GM19455 (cell line): ENCODE measurements around the gene ADAMTS20.
"Not testable (repeated sequence)": the region's sequence is repeated elsewhere in the genome, so short reads cannot be mapped to it uniquely, and the experiment has no call there.

Experiments
- ATAC-seq: cut with Tn5 transposase; IDR thresholded peaks from one replicate; pipeline ENCODE4 v1.9.1; 2021; ENCODE audit not compliant: unreplicated experiment

The ADAMTS20 gene

DNA sequence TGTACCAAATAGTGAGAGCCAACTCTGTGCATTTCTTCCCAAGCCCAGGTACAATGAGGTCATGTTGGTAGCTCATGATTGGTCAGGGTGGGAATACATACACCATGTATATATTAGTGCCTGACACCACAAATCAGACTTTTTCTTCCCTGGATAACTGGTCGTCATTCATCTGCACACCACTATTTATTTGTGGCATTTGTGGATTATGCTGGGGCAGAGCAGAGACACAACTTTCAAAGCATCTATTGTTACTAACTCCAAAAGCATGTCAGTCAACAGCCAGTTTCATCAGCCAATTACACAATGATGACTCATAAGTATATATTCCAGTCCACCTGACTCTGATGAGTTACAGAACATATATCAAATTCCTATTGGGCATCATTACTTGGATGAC is 181.7 kb downstream of the ADAMTS20 start:
- ATAC-seq = no peak

DNA sequence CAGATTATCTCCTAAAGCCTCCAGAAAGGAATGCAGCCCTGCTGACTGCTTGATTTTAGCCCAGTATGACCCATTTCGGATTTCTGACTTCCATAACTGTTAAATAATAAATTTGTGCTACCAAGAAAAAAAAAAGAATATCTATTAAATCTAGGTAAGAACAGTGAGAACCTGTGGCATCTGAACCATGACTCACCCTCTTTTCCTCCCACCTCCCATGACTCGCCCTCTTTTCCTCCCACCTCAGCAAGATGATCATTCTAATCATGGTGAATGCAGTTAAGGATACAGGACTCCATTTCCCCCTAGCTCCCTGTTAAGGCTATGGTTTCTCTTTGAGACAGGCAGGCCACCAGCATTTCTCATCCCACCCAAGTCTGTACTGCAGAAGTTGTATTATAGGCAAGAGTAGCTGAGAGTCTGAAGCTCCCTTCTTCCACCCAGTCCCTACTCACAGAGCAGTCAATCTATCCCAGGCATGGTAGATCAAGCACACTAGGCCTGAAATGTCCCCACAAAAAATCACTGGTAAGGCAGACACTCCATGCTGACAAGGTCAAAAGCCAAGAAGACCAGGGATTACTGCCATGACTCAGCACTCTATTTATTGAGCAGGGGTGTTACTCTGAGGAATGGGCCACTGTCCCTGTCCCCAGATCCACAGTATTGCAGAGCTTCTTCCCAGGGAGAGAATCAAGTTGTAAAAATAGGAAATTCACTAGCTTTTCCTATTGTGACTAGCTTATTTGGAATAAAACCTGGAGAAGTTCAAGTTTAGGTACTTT is 188.9 kb downstream of the ADAMTS20 start:
- ATAC-seq = no peak

DNA sequence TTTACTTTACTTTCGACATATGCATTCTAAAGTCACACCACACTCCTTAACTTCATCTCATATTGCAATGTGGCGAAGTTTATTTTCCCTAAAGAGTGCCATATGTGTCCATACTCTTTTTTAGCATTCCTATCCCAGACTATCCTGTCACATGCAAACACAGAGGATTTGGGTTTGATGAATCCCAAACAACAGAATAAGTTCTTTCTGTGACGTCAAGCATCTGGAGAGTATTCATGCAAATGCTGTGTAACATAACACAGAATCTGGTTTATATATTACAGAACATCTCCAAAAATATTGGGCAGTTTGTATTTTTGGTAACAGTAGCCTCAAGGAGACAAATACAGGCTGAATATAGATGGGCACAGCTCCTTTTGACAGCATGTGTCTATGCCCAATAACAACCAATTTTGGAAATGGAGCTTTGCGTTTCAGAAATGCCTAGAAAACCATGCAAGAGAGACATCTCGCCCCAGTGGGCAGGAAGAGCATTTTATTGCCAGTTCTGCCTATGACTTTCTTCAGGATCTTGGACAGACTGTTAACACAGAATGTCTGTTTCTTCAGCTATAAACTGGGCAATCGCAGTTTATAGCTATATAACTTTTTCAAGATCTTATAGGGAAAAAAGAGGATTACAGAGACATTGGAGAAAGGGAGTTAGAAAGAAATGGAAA is 190.8 kb downstream of the ADAMTS20 start:
- ATAC-seq = no peak

DNA sequence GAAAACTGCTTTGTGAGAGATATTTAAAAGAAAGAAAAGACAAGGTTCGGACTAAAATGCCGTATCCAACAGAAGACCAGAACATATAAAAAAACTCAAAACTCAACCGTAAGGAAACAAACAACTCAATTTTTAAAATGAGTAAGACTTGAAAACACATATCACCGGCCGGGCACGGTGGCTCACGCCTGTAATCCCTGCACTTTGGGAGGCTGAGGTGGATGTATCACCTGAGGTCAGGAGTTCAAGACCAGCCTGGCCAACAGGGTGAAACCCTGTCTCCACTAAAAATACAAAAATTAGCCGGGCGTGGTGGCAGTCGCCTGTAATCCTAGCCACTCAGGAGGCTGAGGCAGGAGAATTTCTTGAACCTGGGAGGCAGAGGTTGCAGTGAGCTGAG is 192.0 kb downstream of the ADAMTS20 start:
- not testable (repeated sequence) for ATAC-seq

DNA sequence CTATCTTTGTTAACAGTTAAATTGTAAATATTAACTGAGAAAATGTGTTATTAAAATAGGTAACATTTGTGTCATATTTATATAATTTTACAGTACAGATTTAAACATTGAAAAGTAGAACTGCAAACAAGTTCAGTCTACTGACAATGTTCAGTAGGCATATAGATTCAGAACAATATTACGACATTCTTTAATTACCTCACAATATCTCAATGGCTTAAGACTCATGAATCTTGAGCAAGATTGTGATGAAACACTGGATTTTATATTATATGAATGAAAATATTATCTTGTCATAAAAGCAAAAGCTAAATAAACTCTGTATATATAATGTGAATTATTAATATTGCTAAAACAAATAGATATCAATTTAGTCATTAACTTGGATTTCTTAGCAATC is 194.9 kb downstream of the ADAMTS20 start:
- no peak for ATAC-seq

DNA sequence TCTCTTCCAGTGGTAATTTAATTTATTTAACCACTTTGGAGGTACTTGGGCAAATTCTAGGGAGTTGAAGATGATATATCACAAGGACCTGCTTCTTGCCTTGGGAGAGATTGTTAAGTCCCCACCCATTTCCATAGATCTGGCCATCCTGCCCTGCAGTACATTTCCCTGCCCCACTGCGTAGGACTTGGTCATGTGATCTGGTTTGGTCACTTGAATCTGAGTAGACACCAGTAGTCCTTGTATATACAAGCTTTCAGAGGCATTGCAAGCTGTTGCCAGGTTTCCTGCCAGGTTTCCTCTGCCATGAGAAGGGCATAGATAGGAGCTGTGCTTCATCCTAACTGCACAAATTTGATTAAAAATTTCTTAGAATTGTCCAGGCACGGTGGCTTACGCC is 200.0 kb downstream of the ADAMTS20 start:
- ATAC-seq = no peak

DNA sequence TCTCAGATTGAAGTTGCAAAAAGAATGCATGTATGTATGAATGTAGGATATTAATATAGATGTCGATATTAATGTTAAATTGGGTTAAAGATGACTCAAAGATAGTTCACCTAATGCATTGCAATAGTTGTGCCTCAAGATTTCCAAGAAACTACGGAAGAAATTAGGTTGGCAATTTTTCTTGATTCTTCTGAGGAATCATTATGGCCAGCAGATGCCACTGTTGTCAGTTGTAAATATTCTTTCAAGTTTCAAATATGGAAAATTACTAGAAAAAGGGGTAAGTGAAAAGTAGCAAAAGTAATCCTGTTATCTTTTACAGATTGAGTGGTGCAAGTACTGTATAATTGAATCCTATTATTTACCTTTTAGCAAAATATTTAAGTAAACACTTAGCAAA is 202.1 kb downstream of the ADAMTS20 start:
- no peak for ATAC-seq

DNA sequence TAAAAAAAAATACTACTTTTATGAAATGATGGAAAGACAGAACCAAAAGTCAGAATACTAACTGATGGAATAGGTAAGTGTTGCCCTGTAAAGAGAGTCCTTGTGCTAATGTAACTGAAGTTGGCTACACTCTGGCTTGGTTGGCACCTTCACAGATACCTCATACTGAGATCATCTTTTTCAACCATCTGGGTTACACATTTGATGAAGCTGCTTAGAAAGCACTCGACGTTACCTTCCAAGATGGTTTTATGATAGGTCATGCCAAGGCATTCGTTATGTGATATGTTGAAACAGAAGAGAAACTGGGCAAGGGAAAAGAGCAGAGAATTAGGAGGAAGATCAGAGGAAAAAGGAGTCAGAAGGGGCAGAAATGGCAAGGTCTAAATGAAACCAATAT is 203.8 kb downstream of the ADAMTS20 start:
- ATAC-seq = no peak

DNA sequence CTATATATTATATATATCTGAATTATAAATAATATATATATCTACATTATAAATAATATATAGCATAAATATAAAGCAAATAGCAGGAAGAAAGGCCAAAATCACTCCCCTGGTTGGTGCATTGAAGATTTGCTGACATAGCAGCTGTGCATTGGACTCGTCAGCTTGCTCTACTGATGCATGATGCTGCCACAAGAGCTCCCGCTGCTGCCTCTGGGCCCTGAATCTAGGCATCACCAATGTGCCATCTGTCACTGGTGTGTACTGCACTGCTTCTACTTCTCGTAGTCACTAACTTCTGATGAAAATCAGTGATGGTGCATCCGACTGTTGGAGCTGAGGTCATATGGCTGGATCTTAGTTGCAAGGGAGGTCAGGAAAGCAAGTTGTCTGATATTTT is 205.0 kb downstream of the ADAMTS20 start:
- no peak for ATAC-seq

DNA sequence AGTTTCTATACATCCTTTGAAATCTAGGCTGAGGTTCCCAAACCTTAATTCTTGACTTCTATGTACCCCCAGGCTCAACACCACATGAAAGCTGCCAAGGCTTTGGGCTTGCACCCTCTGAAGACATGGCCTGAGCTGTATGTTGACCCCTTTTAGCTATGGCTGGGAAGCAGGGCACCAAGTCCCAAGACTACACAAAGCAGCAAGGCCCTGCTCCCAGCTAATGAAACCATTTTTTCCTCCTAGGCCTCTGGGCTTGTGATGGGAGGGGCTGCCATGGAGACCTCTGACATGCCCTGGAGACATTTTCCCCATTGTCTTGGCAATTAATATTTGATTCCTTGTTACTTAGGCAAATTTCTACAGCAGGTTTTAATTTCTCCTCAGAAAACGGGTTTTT is 207.0 kb downstream of the ADAMTS20 start:
- ATAC-seq = no peak

DNA sequence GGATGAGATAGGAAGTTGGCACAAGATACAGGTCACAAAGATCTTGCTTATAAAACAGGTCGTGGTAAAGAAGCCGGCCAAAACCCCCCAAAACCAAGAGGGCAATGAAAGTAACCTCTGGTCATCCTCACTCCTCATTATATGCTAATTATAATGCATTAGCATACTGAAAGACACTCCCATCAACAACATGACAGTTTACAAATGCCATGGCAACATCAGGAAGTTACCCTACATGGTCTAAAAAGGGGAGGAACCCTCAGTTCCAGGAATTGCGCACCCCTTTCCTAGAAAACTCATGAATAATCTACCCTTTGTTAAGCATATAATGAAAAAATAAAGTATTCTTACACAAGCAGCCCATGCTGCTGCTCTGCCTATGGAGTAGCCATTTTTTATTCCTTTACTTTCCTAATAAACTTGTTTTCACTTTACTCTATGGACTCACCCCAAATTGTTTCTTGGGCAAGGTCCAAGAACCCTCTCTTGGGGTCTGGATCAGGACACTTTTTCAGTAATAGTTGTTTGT is 210.2 kb downstream of the ADAMTS20 start:
- not testable (repeated sequence) for ATAC-seq

DNA sequence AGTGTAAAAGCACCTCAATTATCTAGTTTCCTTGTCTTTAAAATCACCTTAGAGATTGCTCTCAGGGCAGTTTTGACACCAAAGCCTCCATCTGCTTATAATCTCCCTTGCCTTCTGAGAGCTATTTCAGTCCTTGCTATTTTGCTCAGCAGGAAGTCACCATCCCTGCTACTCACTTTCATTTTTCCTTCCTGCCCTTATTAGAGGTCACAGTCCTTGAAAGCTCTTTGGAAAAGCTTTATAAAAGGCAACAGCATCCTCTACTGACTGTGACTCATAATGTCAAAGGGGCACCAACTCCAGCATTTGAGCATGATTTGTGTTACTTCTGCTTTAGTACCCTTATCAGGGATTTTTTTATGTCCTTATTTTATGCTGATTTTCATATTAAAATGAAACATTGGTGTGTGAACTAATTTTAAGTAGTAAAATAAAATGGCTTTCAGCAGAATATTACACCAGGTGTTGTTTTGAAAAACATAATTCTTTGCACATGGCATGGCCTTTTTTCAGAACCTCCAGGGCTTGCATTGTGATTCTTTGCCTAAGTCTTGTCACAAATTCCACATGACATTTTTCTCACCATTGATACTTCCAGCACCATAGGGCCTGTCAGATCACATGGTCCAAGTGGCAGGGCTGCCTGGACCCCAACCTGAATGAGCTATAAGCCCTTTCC is 213.0 kb downstream of the ADAMTS20 start:
- peak; percentile 52 for ATAC-seq

DNA sequence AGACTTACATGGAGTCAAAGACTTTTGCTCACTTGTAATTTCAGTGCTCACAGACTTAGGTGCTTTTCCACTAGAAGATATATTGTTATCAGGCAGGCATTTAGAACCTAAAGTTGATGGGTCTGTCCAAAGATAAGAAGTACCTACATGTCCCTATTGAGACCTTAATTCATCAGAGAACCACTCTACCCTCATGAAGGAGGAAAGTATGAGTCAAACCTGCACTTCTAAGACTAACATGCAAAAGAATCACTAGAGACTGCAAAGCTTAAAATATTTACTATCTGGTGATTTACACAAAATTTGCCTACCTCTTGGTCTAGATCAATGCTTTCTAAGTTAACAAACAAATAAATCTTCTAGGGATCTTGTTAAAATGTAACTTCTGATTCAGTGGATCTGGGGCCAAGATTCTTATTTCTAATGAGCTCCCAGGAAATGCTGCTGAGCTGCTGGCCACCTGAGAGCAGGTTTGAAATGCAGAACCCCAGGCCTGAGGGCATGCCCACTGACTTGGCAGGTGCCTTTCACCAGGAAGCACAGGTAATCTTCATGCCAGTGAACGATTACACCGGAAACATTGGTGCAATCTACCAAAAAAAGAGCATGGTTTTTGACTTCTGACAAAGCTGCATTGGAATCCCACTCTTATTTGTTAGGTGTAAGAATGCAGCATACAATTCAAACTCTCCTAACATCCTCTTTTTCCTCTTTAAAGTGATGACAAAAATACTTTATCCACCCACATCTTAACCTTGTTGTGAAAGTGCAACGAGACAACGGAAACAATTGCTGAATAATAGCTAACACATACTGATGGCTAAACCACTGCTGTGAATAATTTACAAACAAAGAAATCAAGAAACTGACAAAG is 214.2 kb downstream of the ADAMTS20 start:
- ATAC-seq = peak; percentile 45

DNA sequence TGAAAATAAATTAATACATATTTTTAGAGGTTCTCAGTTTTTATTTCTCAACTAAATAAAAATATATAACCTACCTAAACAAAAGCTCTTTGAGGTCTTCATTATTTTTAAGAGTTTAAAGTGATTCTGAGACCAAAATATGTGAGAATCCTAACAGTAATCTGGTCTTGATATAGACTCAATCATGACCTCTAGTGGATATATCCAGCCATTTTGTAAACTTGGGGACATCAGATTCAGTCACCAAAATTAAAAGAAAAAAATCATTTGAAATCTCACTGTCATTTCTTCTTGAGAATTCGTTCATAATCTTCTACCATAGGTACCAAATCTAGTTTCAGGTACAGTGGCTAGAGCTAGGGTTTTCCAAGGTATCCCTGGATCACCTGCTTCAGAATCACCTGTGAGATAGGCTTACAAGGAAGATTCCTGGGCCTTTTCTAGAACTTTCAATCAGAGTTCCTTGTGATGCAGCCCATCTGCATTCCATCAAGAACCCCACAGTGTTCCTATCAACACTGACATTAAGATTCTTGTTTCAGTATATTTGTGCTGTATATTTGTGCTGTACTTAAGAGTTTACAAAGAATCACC is 214.9 kb downstream of the ADAMTS20 start:
- ATAC-seq = peak; percentile 4

DNA sequence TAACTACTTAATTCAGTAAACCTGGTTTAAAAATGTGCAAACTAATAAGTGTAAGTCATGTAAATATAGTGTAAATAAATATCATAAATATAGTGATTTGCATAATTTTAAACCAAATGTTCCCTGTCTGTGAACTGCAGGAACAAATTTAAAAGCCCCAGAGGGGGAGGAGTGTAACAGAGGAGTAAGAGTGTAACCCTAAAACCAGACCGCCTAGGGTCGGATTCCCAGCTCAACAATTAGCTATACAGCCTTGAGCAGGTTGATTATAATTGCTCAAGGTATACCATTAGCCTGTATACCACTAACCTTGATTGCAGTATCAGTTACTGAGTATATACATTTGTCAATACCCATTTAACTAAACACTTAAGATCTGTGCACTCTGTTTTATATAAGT is 218.4 kb downstream of the ADAMTS20 start:
- no peak for ATAC-seq

DNA sequence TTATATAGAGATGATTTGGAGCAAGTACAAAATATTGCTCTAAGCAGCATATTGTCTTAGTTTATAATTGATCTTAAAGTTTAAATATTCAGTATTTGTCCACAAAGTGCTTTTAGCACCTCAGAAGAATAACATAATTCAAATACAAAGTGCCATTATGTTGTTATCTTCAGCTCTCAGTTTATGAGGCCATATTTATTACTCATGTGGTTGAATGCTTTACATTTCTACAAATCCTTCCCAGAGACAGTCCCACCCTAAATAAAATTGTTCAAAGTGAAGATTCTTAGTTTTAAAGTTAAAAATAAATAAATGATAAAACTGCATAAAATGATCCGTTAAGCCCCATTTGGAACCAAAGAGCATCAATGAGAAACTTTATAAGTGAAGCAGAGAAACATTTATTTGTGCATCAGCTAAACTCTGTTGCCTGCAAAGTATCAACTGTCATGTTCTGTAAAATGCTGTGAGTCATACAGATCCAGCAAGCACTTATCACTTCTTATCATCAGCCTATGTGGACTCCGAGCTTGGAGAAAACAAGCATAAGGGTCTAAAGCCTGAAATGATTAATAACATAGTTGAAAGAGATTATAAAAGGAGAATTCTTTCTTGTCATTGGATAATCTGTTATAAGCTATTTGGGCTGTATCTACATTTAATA is 218.9 kb downstream of the ADAMTS20 start:
- ATAC-seq = no peak

DNA sequence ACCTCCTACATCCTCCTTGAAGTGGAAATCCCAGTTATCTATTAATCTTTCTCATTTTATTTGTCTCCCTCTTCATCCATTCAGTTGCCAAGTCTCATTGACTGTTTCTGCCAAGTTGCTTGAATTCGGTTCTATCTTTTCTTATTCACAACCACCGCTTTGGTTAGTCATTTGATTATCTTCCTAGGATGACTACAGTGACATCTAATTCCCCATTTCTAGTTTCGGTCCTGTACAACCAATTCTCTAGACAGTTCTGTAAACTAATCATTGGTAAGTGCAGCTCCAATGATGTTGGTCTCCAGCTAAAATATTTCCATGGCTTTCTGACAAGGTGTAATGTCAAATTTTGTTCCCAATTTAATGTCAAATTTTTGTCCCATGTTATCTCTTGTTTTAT is 220.1 kb downstream of the ADAMTS20 start:
- no peak for ATAC-seq

DNA sequence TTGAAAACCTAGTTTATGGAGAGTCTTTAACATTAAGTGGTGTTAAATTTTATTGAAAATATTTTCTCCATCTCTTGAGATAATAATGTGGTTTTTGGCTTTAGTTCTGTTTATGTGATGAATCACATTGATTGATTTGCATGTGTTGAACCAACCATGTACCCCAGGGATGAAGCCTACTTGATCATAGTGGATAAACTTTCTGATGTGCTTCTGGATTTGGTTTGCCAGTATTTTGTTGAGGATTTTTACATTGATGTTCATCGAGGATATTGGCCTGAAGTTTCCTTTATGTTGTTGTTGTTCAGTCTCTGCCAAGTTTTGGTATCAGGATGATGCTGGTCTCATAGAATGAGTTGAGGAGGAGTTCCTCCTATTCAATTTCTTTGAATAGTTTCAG is 222.6 kb downstream of the ADAMTS20 start:
- ATAC-seq = no peak

DNA sequence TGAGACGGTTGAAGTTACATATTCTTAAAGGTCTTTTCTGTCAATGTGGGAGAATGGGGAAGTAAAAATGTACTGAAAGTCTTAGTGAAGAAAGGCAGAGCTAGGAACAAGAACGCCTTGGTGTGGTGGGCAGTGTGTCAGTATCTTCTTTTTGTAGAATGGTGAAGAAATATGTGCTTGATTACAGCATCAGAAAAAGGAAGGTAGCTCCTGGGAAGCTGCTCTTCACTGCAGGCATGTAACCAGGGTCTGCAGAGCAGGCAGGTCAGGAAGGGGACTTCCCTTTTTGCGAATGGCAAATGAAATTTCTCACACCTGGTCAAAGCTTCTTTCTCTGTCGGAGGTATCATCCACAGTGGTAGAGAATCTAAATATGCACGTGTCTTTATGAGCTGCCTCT is 226.2 kb downstream of the ADAMTS20 start:
- no peak for ATAC-seq

DNA sequence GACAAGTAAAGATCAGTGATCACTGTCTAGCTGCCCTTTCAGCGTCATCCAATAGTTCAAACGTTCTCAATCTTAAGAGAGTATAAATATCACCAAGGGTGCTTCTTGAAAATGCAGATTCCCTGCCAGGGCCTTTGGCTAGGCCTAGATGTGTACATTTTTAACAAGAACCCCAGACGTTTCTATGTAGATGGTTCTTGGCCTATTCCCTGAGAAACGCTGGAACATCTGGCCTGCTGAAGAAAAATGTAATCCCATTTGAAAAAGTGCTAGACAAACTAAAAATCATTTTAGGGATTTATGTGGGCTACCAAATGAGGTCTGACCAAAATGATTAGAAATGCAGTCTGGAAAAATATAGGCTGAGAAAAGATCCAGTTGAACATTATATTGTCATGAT is 231.7 kb downstream of the ADAMTS20 start:
- ATAC-seq = no peak
